HG02885 (cell line): ENCODE measurements around the gene FITM2.

Experiments
- ATAC-seq: cut with Tn5 transposase; IDR thresholded peaks from one replicate; pipeline ENCODE4 v1.9.1; 2021; ENCODE audit warnings: mild to moderate bottlenecking; ENCODE audit not compliant: unreplicated experiment, poor library complexity

The FITM2 gene

DNA sequence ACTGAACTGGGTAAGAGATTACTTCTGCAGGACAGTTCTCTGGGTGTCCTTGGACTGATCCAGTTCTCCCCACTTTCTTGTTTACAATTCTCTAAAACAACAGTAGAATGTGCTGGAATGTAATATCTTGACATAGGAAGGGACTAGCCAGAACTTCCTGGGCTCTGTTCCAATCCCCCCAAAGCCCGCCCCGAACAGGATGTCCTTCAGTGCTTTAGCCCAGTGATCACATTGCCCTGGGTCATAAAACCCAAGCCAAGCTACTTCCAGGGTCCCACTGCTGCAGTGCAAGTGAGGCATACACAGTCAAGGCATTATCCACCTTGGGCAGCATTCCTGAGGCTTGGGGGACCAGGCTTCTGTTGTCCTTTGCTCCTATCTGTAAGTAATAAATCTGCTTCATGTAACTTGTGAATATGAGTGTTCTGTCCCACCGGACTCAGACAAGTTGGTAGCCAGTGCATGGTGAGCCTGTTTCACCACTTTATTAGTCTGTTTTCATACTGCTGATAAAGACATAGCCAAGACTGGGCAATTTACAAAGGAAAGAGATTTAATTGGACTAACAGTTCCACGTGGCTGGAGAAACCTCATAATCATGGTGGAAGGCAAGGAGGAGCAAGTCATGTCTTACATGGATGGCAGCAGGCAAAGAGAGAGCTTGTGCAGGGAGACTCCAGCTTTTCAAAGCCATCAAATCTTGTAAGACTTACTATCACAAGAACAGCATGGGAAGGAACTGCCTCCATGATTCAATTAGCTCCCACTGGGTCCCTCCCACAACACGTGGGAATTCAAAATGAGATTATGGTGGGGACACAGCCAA lies 23.5 kb downstream of the FITM2 start:
- ATAC-seq = no peak

DNA sequence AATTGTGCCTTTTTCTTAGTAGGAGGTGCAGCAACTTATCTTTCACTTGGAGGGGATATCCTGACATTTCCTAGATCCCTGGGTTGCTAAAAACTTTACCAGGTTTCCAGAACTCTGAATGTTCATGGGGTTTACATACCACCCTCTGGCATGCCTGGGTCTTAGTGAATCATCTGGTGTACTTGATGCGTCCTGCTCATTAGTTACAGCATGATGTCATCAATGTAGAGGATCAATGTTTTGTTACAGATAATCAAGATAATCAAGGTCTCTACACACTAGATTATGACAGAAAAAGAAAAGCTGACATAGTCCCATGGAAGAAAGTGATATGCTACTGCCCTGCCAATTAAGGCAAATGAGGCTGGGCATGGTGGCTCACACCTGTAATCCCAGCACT lies 27.0 kb downstream of the FITM2 start:
- ATAC-seq = no peak

DNA sequence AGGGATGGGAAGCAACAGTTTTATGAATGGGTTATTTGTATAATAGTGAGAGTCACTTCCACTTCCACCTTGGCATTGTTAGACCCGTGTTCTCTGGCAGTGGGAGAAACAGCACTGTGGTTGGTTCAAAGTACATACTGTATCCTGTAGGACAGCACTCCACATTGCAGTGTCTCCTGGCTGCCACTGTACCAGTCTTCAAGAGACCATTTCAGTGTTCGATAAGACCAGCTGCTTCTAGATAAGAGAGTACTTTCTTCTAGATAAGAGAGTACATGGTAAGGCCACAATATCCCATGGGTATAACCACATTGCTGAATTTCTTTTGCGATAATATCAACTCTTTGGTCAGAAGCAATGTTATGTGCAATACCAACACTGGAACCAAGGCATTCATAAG lies 28.8 kb downstream of the FITM2 start:
- no peak for ATAC-seq

DNA sequence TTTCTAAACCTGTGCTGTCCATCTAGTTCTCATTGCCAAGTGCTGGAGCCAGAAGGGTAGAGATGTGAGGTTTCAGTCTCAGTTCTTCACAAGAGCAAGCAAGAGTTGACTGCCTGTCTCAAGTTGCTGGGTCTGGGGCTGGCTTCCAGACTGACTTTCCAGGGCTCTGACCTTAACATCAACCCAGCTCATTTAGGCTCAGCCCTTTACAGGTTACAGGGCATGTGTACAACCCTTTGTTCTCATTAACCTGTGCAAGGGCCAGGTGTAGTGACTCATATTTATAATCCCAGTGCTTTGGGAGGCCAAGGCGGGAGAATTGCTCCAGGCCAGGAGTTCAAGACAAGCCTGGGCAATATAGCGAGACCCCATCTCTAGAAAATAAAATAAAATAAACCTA lies 30.6 kb downstream of the FITM2 start:
- no peak for ATAC-seq

DNA sequence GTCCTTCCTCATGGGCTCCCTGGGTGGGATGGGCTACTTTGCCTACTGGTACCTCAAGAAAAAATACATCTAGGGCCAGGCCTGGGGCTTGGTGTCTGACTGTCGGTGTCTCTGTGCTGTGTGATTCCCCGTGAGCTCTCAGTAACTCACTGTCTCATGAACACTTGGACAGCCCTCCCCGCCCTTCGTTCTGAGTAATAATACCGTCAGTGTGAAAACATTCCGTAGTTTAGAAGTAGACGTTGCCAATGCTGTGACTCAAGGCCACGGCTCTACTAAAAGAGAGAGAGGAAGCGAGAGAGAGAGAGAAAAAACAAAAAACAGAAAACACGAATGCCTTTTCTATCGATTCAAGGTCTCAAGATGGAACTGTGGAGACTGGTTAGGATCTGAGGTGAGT lies 31.8 kb downstream of the FITM2 start:
- ATAC-seq = peak; percentile 66

DNA sequence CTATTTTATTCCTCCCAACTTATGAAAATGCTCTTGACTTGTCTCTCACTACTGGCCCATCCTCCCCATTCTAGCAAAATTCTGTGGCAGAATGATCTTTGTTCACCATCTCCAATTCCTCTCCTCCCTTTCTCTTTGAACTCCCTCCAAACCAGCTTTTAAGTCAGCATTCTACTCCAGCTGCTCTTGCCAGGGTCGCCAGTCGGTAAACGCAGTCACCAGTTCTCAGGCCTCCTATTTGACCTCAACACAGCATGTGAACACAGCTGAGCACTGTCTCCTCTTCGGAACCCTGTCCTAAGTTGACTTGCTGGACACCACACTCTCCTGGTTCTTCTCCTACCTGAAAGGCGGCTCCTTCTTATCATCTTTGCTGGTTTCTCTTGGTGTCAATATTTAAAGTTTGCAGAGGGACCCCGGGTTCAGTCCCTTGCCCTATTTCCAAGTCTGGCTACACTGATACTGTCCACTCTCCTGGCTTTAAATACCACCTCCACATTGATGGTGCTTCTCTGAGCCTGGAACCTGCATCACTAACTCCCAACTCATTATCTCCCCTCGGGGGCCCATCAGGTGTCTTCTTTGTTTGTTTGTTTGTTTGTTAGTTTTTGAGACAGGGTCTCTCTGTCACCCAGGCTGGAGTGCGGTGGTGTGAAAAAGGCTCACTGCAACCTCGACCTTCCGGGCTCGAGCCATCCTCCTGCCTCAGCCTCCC lies 36.5 kb downstream of the FITM2 start:
- no peak for ATAC-seq

- peak; percentile 83 for ATAC-seq
Observed at GRCh38 chr20:44273231-44274215, 37.5 kb downstream of the FITM2 start.

- no peak for ATAC-seq
Observed at GRCh38 chr20:44271915-44272663, 38.9 kb downstream of the FITM2 start.

DNA sequence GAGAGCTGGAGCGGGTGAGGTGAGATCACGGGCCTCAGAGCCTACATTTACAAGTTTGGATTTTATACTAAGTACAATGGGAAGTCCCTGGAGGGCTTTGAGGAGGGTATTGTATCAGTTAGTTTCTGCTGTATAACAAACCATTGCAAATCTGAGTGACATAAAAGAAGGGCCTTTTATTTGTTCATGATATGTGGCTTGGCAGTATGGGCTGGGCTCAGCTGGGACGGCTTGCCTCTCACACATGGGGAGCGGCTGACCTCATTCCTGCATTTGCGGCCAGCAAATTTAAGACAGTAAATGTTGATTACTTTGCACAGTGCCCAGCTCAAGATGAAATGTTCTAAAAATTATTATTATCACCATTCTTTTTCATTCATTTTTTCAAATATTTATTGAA lies 42.2 kb downstream of the FITM2 start:
- ATAC-seq = no peak

DNA sequence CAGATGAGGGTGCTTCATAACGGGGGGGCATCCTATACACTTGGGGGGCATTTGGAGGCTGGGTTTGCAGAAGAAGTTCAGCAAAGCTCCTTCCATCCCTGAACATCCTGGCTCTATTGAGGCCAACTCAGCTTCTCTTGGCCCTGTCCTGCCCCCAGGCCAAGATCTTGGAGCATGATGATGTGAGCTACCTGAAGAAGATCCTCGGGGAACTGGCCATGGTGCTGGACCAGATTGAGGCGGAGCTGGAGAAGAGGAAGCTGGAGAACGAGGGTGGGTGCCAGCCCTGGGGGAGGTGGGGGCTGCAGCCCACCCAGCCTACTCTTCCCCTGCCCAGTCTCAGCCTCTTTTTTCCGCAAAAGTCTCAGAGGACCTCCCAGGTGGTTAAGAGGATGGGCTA lies 46.7 kb downstream of the FITM2 start:
- ATAC-seq = no peak

GRCh38 chr20:44258226-44258890 lies 52.6 kb downstream of the FITM2 start:
- ATAC-seq = no peak

DNA sequence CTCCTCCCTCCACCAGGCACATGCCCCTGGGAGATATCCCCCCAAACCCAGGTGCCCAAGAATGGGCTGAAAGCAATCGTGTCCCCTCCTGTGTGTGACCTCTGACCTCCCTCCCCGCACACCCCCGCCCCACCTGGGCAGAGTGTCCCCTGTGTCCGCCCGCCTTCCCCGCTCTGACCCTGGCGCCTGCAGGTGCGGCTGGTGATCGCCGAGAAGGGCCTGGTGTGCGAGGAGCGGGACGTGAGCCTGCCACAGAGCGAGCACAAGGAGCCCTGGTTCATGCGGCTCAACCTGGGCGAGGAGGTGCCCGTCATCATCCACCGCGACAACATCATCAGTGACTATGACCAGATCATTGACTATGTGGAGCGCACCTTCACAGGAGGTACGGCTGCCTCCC lies 54.0 kb downstream of the FITM2 start:
- ATAC-seq = no peak

DNA sequence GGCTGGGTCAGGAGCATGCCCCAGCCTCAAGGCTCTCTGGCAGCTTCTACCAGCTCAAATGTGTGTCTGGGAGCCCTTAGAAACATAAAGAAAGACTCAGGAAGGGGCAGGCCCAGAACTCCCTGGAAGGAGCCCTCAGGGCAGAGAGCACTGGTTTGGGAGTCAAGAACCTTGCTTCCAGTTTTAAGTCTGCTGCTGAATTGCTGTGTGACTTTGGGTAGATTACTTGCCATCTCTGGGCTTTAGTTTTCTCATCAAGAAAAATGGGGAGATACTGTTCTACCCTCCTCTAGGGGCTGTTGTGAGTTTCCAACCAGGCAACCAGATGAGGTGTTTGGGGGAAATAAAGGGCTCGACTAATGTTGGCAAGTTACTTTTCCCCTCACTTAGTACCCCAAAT lies 55.1 kb downstream of the FITM2 start:
- ATAC-seq = no peak

- ATAC-seq = no peak
Observed at GRCh38 chr20:44254073-44254472, 56.9 kb downstream of the FITM2 start.

GRCh38 chr20:44253528-44253927 lies 57.5 kb downstream of the FITM2 start:
- ATAC-seq = no peak
